ENCODE data around the gene BNIP3.

GRCh38 chr10:131944976-131945695, 36.6 kb downstream of the BNIP3 start:
- TF ChIP-seq CTCF (IDR thresholded peaks at IDR 0.05) = no peak
- TF ChIP-seq NR3C1 (CRISPR knock-in tag; conservative IDR thresholded peaks at IDR 0.05; ENCODE audit: low read depth) = no peak
- TF ChIP-seq ATF1 (CRISPR knock-in tag; IDR thresholded peaks at IDR 0.05) = no peak
- TF ChIP-seq ELF4 (CRISPR knock-in tag; IDR thresholded peaks at IDR 0.05; ENCODE audit: low read depth) = no peak
- no peak for TF ChIP-seq GABPB1 (CRISPR knock-in tag; IDR thresholded peaks at IDR 0.05)

Measured in WTC11 (cell line).